ENCODE measurements around the gene MINDY3.
"Not testable (repeated sequence)": the region's sequence is repeated elsewhere in the genome, so short reads cannot be mapped to it uniquely, and the experiment has no call there.

The MINDY3 gene

DNA sequence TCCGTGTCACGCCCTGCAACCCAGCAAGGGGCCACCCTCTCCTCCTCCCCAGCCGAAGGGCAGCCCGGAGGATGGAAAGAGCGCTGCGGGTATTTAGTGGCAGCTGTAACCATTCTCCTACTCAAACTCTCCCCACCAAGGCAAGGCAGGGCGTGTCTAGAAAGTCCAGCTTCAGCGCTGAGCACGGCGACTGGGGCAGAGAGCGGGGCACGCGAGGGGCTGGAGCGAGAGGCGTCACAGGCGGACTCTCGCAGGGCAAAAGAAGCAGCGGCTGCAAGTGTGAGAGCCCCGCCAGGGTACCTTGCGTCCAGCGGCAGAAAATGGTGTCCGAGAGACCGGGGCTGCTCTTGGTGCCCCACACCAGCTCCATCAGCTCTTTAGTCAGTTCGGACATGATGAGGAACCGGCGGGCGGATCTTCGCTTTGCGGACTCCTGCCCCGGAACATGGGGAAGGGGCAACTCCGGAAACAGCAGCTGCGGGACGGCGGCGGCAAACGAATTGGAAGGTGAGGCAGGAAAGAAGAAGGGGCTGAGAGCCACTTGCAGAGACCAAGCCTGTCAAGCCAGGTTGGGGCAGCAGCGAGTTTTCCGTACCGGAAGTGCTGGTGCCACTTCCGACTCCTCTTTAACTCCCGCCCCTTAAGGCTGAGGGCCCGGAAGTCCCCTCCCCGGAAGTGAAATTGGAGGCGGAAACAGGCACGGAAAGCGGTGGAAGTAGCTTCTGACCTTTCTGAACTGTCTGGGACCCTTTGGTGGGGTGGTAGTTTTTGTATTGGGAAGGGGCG lies at the start of gene MINDY3:
TSS of gene MINDY3 (minus strand) at position 602 of the 786 bp plus-strand sequence. CDS start at position 394, 208 bp downstream.
- peak; percentile 70 to 75 for DNase-seq (ENCODE audit: low read depth in 2 of 2)

GRCh38 chr10:15901889-15902288 lies 41.6 kb upstream of the MINDY3 start:
- DNase-seq (ENCODE audit: low read depth in 2 of 2), result no peak

- DNase-seq (ENCODE audit: low read depth in 2 of 2), result no peak
Observed at GRCh38 chr10:15898046-15898445, 37.7 kb upstream of the MINDY3 start.

DNA sequence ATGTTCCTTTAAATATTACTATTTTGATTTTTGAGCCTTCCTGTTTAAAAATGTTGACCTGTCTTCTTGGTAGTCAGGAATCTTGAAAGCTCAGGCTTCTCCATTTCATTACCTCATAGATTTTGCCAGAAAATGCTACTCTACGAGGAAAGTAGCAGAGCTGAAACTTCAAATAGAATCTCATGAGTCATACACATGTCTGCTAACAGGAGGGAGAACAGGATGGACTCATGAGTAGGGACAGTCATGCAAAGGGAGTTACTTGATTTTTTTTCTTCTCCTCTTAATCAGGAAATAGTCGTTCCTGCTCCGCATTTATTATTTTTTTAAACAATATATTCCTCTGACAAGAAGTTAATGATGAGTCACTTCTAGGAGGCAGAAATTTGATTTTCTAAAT lies 37.0 kb upstream of the MINDY3 start:
- no peak for DNase-seq (ENCODE audit: low read depth in 2 of 2)

DNA sequence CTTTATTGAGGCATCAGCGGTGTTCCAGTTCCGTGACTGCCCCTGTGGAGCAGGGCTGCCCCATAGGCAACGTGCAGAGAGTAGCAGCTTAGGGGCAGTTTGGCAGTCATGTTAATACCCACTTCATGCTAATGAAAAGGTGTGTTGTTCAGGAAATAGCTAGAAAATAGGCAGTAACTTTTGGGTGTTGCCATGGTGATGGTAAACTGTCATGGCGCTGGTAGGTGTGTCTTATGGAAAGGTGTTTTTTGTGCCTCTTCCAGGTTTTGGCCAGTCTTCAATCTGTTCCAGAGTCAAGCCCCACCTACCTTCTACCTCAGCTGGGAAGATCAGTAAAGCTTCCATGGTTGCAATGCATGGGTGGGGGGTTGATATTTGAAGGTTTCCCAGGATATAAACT lies 36.3 kb upstream of the MINDY3 start:
- no peak for DNase-seq (ENCODE audit: low read depth in 2 of 2)

- no peak for DNase-seq (ENCODE audit: low read depth in 2 of 2)
Observed at GRCh38 chr10:15884447-15884846, 24.1 kb upstream of the MINDY3 start.

- DNase-seq (ENCODE audit: low read depth in 2 of 2), result no peak
Observed at GRCh38 chr10:15881542-15881941, 21.2 kb upstream of the MINDY3 start.

- no peak for DNase-seq (ENCODE audit: low read depth in 2 of 2)
Observed at GRCh38 chr10:15879663-15880062, 19.4 kb upstream of the MINDY3 start.

- DNase-seq (ENCODE audit: low read depth in 2 of 2), result no peak
Observed at GRCh38 chr10:15879058-15879457, 18.8 kb upstream of the MINDY3 start.

DNA sequence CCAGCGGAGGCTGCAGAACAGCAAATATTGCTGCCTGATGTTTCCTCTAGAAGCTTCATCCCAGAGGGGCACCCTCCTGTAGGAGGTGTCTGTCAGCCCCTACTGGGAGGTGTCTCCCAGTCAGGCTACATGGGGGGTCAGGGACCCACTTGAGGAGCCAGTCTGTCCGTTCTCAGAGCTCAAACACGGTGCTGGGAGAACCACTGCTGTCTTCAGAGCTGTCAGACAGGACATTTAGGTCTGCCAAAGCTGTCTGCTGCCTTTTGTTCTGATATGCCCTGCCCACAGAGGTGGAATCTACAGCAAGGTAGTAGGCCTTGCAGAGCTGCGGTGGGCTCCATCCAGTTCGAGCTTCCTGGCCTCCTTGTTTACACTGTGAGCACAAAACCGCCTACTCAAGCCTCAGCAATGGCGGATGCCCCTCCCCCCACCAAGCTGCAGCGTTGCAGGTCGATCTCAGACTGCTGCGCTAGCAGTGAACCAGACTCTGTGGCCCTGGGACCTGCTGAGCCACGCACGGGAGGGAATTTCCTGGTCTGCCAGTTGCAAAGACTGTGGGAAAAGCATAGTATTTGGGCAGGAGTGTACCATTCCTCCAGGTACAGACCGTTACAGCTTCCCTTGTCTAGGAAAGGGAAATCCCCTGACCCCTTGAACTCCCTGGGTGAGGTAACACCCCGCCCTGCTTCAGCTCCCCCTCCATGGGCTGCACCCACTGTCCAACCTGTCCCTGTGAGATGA lies 17.7 kb upstream of the MINDY3 start:
- DNase-seq (ENCODE audit: low read depth in 2 of 2), result no peak

GRCh38 chr10:15876274-15876673 lies 16.0 kb upstream of the MINDY3 start:
- not testable (repeated sequence) for DNase-seq (ENCODE audit: low read depth in 2 of 2)

- DNase-seq (ENCODE audit: low read depth in 2 of 2), result not testable (repeated sequence)
Observed at GRCh38 chr10:15872645-15873044, 12.3 kb upstream of the MINDY3 start.

- no peak for DNase-seq (ENCODE audit: low read depth in 2 of 2)
Observed at GRCh38 chr10:15871823-15872222, 11.5 kb upstream of the MINDY3 start.

- DNase-seq (ENCODE audit: low read depth in 2 of 2), result no peak
Observed at GRCh38 chr10:15869935-15870334, 9.6 kb upstream of the MINDY3 start.

GRCh38 chr10:15868006-15868405 lies 7.7 kb upstream of the MINDY3 start:
- no peak for DNase-seq (ENCODE audit: low read depth in 2 of 2)

GRCh38 chr10:15865304-15865703 lies 5.0 kb upstream of the MINDY3 start:
- DNase-seq (ENCODE audit: low read depth in 2 of 2), result no peak

DNA sequence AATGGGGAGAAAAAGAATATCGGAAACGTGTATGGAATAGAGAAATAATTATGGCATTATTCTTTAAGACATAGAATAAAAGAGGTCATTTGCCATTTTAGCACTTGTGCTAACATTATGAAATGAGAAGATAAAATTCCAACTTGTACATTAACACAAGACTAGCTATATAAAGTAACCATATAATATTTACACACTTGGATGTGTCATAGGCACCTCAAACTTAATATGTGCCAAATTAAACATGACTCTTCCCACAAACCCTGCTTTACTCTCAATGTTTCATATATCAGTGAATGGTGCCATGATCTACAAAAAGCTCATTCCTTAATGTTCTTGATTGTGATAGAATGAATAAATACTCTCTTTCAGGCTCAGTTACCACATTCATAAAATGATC lies 4.1 kb upstream of the MINDY3 start:
- DNase-seq (ENCODE audit: low read depth in 2 of 2), result no peak

- DNase-seq (ENCODE audit: low read depth in 2 of 2), result no peak
Observed at GRCh38 chr10:15863733-15864132, 3.4 kb upstream of the MINDY3 start.

- DNase-seq (ENCODE audit: low read depth in 2 of 2), result no peak
Observed at GRCh38 chr10:15863323-15863722, 3.0 kb upstream of the MINDY3 start.

- DNase-seq (ENCODE audit: low read depth in 2 of 2), result no peak
Observed at GRCh38 chr10:15860692-15861201, 440 bp upstream of the MINDY3 start.

GRCh38 chr10:15859509-15859905 lies 800 bp downstream of the MINDY3 start:
- no peak for DNase-seq (ENCODE audit: low read depth in 2 of 2)

- DNase-seq (ENCODE audit: low read depth in 2 of 2), result no peak
Observed at GRCh38 chr10:15858861-15859281, 1.4 kb downstream of the MINDY3 start.

DNA sequence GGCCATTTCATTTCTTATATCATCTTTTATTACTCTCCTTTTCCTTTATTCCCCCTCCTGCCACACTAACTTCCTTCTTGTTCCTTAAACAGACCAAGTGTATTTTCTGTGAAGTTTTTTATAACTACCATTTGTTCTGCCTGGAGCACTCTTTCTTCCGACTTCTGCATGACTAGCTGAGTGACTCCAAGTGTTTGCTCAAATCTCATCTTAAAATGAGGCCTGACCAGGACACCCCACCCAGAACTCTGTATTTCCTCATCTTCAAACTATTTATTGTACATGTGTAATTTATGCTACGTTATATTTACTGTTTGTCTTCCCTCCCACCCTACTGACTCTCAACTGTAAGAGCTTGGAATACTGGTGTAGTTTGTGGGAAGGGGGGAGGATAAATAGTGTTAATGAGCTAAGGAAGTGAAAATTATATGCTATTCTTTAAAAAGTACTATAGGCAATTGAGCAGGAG lies 3.2 kb downstream of the MINDY3 start:
- no peak for DNase-seq (ENCODE audit: low read depth in 2 of 2)

All from stimulated activated CD8-positive, alpha-beta memory T cell treated with anti-CD3 and anti-CD28 coated beads, Interleukin-15, amount 100 ng/mL, for 48 hours (primary cell).